ENCODE measurements around the gene SMAD7. TPM values are rescaled to one million over a fixed set of nuclear protein-coding genes. Genes with fewer than 3 reads are reported as not detected.

The SMAD7 gene
- total RNA-seq, 1 experiment from 2014 or later: 5.8 TPM

DNA sequence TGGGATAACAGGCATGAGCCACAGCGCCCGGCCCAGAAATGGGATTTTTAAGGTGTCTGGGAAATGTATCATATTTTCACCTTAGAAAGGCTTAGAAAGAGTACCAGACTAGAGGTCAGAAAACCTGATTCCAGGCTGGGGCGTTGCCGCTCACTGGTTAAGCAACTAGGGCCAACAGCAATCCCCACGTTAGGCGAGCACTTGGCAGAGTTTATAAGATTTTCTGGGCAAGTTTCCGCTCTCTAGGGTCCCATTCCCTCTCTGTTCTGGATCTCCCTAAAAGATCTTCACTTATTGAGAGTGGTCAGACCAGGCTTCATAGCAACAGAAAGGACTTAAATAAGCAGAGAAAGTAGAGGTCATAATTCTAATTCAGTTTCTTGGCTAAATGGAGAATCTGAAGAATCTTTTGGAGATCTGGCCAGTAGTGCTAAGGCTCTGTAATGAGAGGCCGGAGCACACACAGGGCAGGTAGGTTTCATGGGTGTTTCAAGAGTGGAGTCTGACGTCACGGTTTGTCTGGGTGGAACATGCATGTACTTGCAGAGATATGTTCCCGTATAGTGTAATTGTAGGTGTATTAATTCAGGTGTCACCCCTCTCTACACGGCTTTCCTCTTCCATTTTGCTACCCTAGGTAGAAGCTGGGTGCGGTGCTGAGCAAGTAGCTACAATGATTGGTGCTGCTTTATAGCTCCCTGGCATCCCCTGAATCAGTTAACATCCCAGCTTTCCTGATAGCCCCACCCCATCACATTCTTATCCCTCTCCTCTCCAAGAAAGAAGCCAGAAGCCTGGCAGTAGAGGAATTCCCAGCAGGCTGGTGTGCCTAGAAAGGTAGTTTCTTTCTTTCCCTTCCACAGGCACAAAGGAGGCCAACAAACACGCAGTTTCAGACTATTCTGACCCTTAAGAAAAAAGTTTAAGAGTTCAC lies 4.4 kb upstream of the SMAD7 start:
- TF ChIP-seq, protein P1, sequence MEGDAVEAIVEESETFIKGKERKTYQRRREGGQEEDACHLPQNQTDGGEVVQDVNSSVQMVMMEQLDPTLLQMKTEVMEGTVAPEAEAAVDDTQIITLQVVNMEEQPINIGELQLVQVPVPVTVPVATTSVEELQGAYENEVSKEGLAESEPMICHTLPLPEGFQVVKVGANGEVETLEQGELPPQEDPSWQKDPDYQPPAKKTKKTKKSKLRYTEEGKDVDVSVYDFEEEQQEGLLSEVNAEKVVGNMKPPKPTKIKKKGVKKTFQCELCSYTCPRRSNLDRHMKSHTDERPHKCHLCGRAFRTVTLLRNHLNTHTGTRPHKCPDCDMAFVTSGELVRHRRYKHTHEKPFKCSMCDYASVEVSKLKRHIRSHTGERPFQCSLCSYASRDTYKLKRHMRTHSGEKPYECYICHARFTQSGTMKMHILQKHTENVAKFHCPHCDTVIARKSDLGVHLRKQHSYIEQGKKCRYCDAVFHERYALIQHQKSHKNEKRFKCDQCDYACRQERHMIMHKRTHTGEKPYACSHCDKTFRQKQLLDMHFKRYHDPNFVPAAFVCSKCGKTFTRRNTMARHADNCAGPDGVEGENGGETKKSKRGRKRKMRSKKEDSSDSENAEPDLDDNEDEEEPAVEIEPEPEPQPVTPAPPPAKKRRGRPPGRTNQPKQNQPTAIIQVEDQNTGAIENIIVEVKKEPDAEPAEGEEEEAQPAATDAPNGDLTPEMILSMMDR (conservative IDR thresholded peaks at IDR 0.05): no peak
- TF ChIP-seq EZH2 (IDR thresholded peaks at IDR 0.05; ENCODE audit: low read depth): no peak
- POLR2A ChIA-PET (ENCODE audit: unreplicated experiment): interaction anchor here (0.6 to 0.8 kb wide), 3 partner anchors 36 to 66 kb away, joined by 3 to 7 read pairs (median 5); no protein-coding TSS in a partner anchor
- peak overlapping the region; percentile 75 for H3K27ac ChIP-seq
- no peak overlapping the region for H3K4me3 ChIP-seq
- peaks cover 14% of the 10 kb centered on the region for H3K79me2 ChIP-seq (ENCODE audit: low read depth)
- peak overlapping the region; percentile 58 for H3K4me2 ChIP-seq
- H3K9me2 ChIP-seq (ENCODE audit: insufficient read depth): no peaks in the 10 kb centered on the region
- DNase-seq: peak in 1 of 2 experiments; percentile 74
- H3K36me3 ChIP-seq (ENCODE audit: low read depth): no peaks in the 10 kb centered on the region
- H2AFZ ChIP-seq: peak overlapping the region; percentile 57
- intact Hi-C loops (cut with micrococcal nuclease; ENCODE audit: unreplicated experiment): no loop called here
- no peaks in the 10 kb centered on the region for H4K20me1 ChIP-seq (ENCODE audit: insufficient read depth)
- BruUV-seq (replicated peaks): no TSS peak
- peaks cover 44% of the 10 kb centered on the region for H3K4me1 ChIP-seq (replicated peaks; ENCODE audit: insufficient read depth)
- H3K9me3 ChIP-seq (ENCODE audit: insufficient read depth, low read depth): no peaks in the 10 kb centered on the region
- no peaks in the 10 kb centered on the region for H3K27me3 ChIP-seq (ENCODE audit: insufficient read depth, low read depth)
- CTCF ChIA-PET: interaction anchor here (1.0 kb wide), 1 partner anchor 41 kb away, joined by 3 read pairs; no protein-coding TSS in a partner anchor
- peaks cover 38% of the 10 kb centered on the region for H3F3A ChIP-seq (ENCODE audit: insufficient read depth, low read depth)

DNA sequence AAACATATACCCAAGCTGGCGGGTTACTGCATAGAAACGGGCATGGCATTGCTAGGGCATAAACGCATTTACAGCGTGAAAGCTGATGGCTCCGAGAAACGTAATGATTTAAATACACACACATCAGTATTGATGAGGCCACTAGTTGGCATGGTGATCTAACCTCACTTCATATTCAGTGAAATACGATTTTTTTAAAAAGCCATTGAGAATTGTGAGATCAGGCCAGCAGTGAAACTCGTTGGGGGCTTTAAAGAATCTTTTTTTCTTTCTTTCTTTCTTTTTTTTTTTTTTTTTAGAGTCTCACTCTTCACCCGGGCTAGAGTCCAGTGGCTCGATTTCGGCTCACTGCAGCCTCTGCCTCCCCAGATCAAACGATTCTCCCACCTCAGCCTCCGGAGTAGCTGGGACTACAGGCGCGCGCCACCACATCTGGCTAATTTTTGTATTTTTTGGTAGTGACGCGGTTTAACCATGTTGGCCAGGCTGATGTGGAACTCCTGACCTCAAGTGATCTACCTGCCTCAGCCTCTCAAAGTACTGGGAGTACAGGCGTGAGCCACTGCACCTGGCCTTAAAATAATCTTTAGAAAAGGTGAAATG lies 2.4 kb upstream of the SMAD7 start:
- DNase-seq: no peak
- ChIA-PET CTCF (interaction anchor here (0.6 kb wide), 1 partner anchor 221 kb away, joined by 3 read pairs; no protein-coding TSS in a partner anchor), POLR2A (ENCODE audit: unreplicated experiment) (interaction anchor here (0.7 kb wide), 1 partner anchor 106 kb away, joined by 6 read pairs; no protein-coding TSS in a partner anchor)
- peaks cover 41% of the 10 kb centered on the region for H3F3A ChIP-seq (ENCODE audit: insufficient read depth, low read depth)
- peak overlapping the region; percentile 84 for H3K4me2 ChIP-seq
- H2AFZ ChIP-seq: peak overlapping the region; percentile 83; the same call in 1 of the 2 replicates
- H3K9me2 ChIP-seq (ENCODE audit: insufficient read depth): no peaks in the 10 kb centered on the region
- TF ChIP-seq, protein P1 (conservative IDR thresholded peaks at IDR 0.05): no peak
- H3K27ac ChIP-seq: peak overlapping the region; percentile 94
- peak overlapping the region; percentile 78 for H3K4me3 ChIP-seq
- BruUV-seq (replicated peaks): no TSS peak
- no peaks in the 10 kb centered on the region for H3K27me3 ChIP-seq (ENCODE audit: insufficient read depth, low read depth)
- no peaks in the 10 kb centered on the region for H3K36me3 ChIP-seq (ENCODE audit: low read depth)
- intact Hi-C loops (cut with micrococcal nuclease; ENCODE audit: unreplicated experiment): loop anchor here (2.0 kb wide), 2 partner anchors 44 to 68 kb away; no protein-coding TSS in a partner anchor
- peaks cover 33% of the 10 kb centered on the region for H3K79me2 ChIP-seq (ENCODE audit: low read depth)
- peaks cover 15% of the 10 kb centered on the region; the same call in 1 of the 2 replicates for H4K20me1 ChIP-seq (ENCODE audit: insufficient read depth)
- H3K9me3 ChIP-seq (ENCODE audit: insufficient read depth, low read depth): no peaks in the 10 kb centered on the region
- peaks cover 42% of the 10 kb centered on the region for H3K4me1 ChIP-seq (replicated peaks; ENCODE audit: insufficient read depth)
